ENCODE data around the gene IRX6.

The IRX6 gene

GRCh38 chr16:55323637-55324271 is at the start of gene IRX6:
IRX6 (plus strand) TSS chr16:55324203; CDS start chr16:55325092, 889 bp downstream.
- DNase-seq (ENCODE audit: low read depth in 2 of 2), result peak; percentile 1 to 4

- DNase-seq (ENCODE audit: low read depth in 2 of 2), result no peak
These were observed 49.6 kb upstream of the IRX6 start for GRCh38 chr16:55274391-55274790.

- no peak for DNase-seq (ENCODE audit: low read depth in 2 of 2)
These were observed 48.8 kb upstream of the IRX6 start for GRCh38 chr16:55275167-55275566.

GRCh38 chr16:55275869-55276268 is 48.1 kb upstream of the IRX6 start:
- DNase-seq (ENCODE audit: low read depth in 2 of 2), result no peak

- DNase-seq (ENCODE audit: low read depth in 2 of 2), result no peak
These were observed 46.5 kb upstream of the IRX6 start for GRCh38 chr16:55277536-55277935.

- no peak for DNase-seq (ENCODE audit: low read depth in 2 of 2)
These were observed 44.4 kb upstream of the IRX6 start for GRCh38 chr16:55279598-55279997.

- peak; percentile 62 to 70 for DNase-seq (ENCODE audit: low read depth in 2 of 2)
These were observed 43.4 kb upstream of the IRX6 start for GRCh38 chr16:55280587-55280986.

GRCh38 chr16:55282441-55282840 is 41.6 kb upstream of the IRX6 start:
- DNase-seq (ENCODE audit: low read depth in 2 of 2), result peak; percentile 58 to 69

GRCh38 chr16:55283812-55284717 is 39.9 kb upstream of the IRX6 start:
- no peak for DNase-seq (ENCODE audit: low read depth in 2 of 2)

- DNase-seq (ENCODE audit: low read depth in 2 of 2), result no peak
These were observed 39.3 kb upstream of the IRX6 start for GRCh38 chr16:55284718-55285099.

GRCh38 chr16:55285586-55285985 is 38.4 kb upstream of the IRX6 start:
- no peak for DNase-seq (ENCODE audit: low read depth in 2 of 2)

- no peak for DNase-seq (ENCODE audit: low read depth in 2 of 2)
These were observed 34.6 kb upstream of the IRX6 start for GRCh38 chr16:55289353-55289752.

- no peak for DNase-seq (ENCODE audit: low read depth in 2 of 2)
These were observed 32.2 kb upstream of the IRX6 start for GRCh38 chr16:55291847-55292246.

- DNase-seq (ENCODE audit: low read depth in 2 of 2), result no peak
These were observed 31.5 kb upstream of the IRX6 start for GRCh38 chr16:55292491-55292890.

GRCh38 chr16:55294129-55294528 is 29.9 kb upstream of the IRX6 start:
- no peak for DNase-seq (ENCODE audit: low read depth in 2 of 2)

- DNase-seq (ENCODE audit: low read depth in 2 of 2), result no peak
These were observed 29.1 kb upstream of the IRX6 start for GRCh38 chr16:55294931-55295342.

GRCh38 chr16:55297062-55297909 is 26.7 kb upstream of the IRX6 start:
- DNase-seq (ENCODE audit: low read depth in 2 of 2), result no peak

GRCh38 chr16:55297910-55298479 is 26.0 kb upstream of the IRX6 start:
- DNase-seq (ENCODE audit: low read depth in 2 of 2), result peak; percentile 30 to 32

GRCh38 chr16:55301385-55302008 is 22.5 kb upstream of the IRX6 start:
- no peak for DNase-seq (ENCODE audit: low read depth in 2 of 2)

- no peak for DNase-seq (ENCODE audit: low read depth in 2 of 2)
These were observed 21.4 kb upstream of the IRX6 start for GRCh38 chr16:55302635-55303034.

- no peak for DNase-seq (ENCODE audit: low read depth in 2 of 2)
These were observed 15.0 kb upstream of the IRX6 start for GRCh38 chr16:55308973-55309372.
